ENCODE data around the gene POPDC2.

- TF ChIP-seq CTCF (IDR thresholded peaks at IDR 0.05; ENCODE audit: borderline replicate concordance, extremely low read depth, low read length, poor library complexity, severe bottlenecking) (no peak), EZH2 (IDR thresholded peaks at IDR 0.05; ENCODE audit: borderline replicate concordance, low read depth, low read length, severe bottlenecking) (no peak)
These were observed 36.2 kb downstream of the POPDC2 start for GRCh38 chr3:119624002-119624720.
